H9 (cell line): ENCODE data around the gene MPP7. TPM values are rescaled to one million over a fixed set of nuclear protein-coding genes. Genes with fewer than 3 reads are reported as not detected.
"Not testable (repeated sequence)": the region's sequence is repeated elsewhere in the genome, so short reads cannot be mapped to it uniquely, and the experiment has no call there.

Experiments used
- DNase-seq: peaks from one replicate; pipeline ENCODE4 v3.0.0-alpha.2; 2017
- H2AFZ ChIP-seq: one replicate; pipeline ENCODE4 v1.6.1; 2013; ENCODE audit warnings: mild to moderate bottlenecking, low read length, control low read depth, moderate library complexity
- H2AK5ac ChIP-seq: 2 replicates; pipeline ENCODE4 v1.6.1; 2013; ENCODE audit warnings: low read length, control low read depth, mixed read lengths; ENCODE audit not compliant: insufficient read length
- H2BK120ac ChIP-seq: one replicate; pipeline ENCODE4 v1.6.1; 2013; ENCODE audit warnings: low read depth, mild to moderate bottlenecking, low read length, control low read depth, inconsistent platforms; ENCODE audit not compliant: poor library complexity, severe bottlenecking
- H2BK12ac ChIP-seq: 2 replicates; pipeline ENCODE4 v1.6.1; 2013; ENCODE audit warnings: low read length, control low read depth, mixed read lengths, low read depth; ENCODE audit not compliant: insufficient read length
- H2BK15ac ChIP-seq: 2 replicates; pipeline ENCODE4 v1.6.1; 2013; ENCODE audit warnings: low read depth, low read length, control low read depth
- H2BK20ac ChIP-seq: one replicate; pipeline ENCODE4 v1.6.1; 2013; ENCODE audit warnings: low read depth, mild to moderate bottlenecking, low read length, control low read depth, inconsistent platforms; ENCODE audit not compliant: poor library complexity, severe bottlenecking
- H2BK5ac ChIP-seq: 2 replicates; pipeline ENCODE4 v1.6.1; 2013; ENCODE audit warnings: low read length, control low read depth, mixed read lengths; ENCODE audit not compliant: insufficient read length
- H3K14ac ChIP-seq: 2 replicates; pipeline ENCODE4 v1.6.1; 2013; ENCODE audit warnings: low read length, control low read depth; ENCODE audit not compliant: insufficient read depth
- H3K18ac ChIP-seq: 2 replicates; pipeline ENCODE4 v1.6.1; 2013; ENCODE audit warnings: low read depth, mild to moderate bottlenecking, mixed read lengths, low read length, control low read depth; ENCODE audit not compliant: insufficient read length
- H3K23ac ChIP-seq: 2 replicates; pipeline ENCODE4 v1.6.1; 2013; ENCODE audit warnings: low read length, control low read depth, mixed read lengths, low read depth; ENCODE audit not compliant: insufficient read length
- H3K23me2 ChIP-seq: 2 replicates; pipeline ENCODE4 v1.6.1; 2013; ENCODE audit warnings: low read depth, mild to moderate bottlenecking, mixed read lengths, low read length, control low read depth; ENCODE audit not compliant: insufficient read length, poor library complexity, severe bottlenecking
- H3K27ac ChIP-seq: 2 replicates; pipeline ENCODE4 v1.5.1; 2013; ENCODE audit warnings: low read length, control low read depth, mixed read lengths, low read depth; ENCODE audit not compliant: insufficient read length
- H3K27me3 ChIP-seq: 2 replicates; pipeline ENCODE4 v1.6.1; 2013; ENCODE audit warnings: low read length, control low read depth, inconsistent platforms; ENCODE audit not compliant: insufficient read depth
- H3K4ac ChIP-seq: 2 replicates; pipeline ENCODE4 v1.6.1; 2013; ENCODE audit warnings: low read depth, mild to moderate bottlenecking, control low read depth, inconsistent platforms, low read length, moderate library complexity
- H3K4me1 ChIP-seq: 2 replicates; pipeline ENCODE4 v1.6.1; 2013; ENCODE audit warnings: low read length, control low read depth, inconsistent platforms; ENCODE audit not compliant: insufficient read depth
- H3K4me2 ChIP-seq: 2 replicates; pipeline ENCODE4 v1.6.1; 2013; ENCODE audit warnings: low read length, control low read depth, mixed read lengths; ENCODE audit not compliant: insufficient read length, insufficient read depth
- H3K56ac ChIP-seq: 2 replicates; pipeline ENCODE4 v1.6.1; 2013; ENCODE audit warnings: low read depth, mild to moderate bottlenecking, mixed read lengths, low read length, control low read depth; ENCODE audit not compliant: insufficient read length
- H3K79me1 ChIP-seq: 2 replicates; pipeline ENCODE4 v1.6.1; 2013; ENCODE audit warnings: low read depth, mild to moderate bottlenecking, moderate library complexity, low read length, control low read depth, inconsistent platforms; ENCODE audit not compliant: insufficient read depth, poor library complexity, severe bottlenecking
- H3K79me2 ChIP-seq: 2 replicates; pipeline ENCODE4 v1.6.1; 2013; ENCODE audit warnings: low read length, control low read depth, inconsistent platforms; ENCODE audit not compliant: insufficient read depth
- H3K9ac ChIP-seq: 2 replicates; pipeline ENCODE4 v1.6.1; 2013; ENCODE audit warnings: low read length, control low read depth, mixed read lengths; ENCODE audit not compliant: insufficient read length; ENCODE audit errors: extremely low read depth
- H3K9me3 ChIP-seq: one replicate; pipeline ENCODE4 v1.6.1; 2013; ENCODE audit warnings: low read depth, low read length, inconsistent platforms; ENCODE audit not compliant: control insufficient read depth
- H3T11ph ChIP-seq: one replicate; pipeline ENCODE4 v1.6.1; 2013; ENCODE audit warnings: mild to moderate bottlenecking, low read length, control low read depth, inconsistent platforms
- H4K20me1 ChIP-seq: one replicate; pipeline ENCODE4 v1.6.1; 2013; ENCODE audit not compliant: control insufficient read depth, insufficient read length, insufficient read depth
- H4K5ac ChIP-seq: 2 replicates; pipeline ENCODE4 v1.6.1; 2013; ENCODE audit warnings: low read depth, mild to moderate bottlenecking, mixed read lengths, low read length, control low read depth; ENCODE audit not compliant: insufficient read length
- H4K8ac ChIP-seq: replicated peaks from 2 replicates; pipeline ENCODE4 v1.6.1; 2013; ENCODE audit warnings: low read length, control low read depth, mixed read lengths, low read depth; ENCODE audit not compliant: insufficient read length
- H4K91ac ChIP-seq: 2 replicates; pipeline ENCODE4 v1.6.1; 2013; ENCODE audit warnings: low read depth, mild to moderate bottlenecking, moderate library complexity, mixed read lengths, low read length, control low read depth; ENCODE audit not compliant: insufficient read length
- H3K27ac Mint-ChIP-seq, 3 experiments: 2 replicates in 2 of 3; 3 replicates in 1 of 3; pipeline ENCODE4 v1.8.0; 2020 to 2021; ENCODE audit warnings: mixed read lengths in 3 of 3, mild to moderate bottlenecking in 1 of 3, moderate library complexity in 1 of 3
- H3K27me3 Mint-ChIP-seq: 2 replicates; pipeline ENCODE4 v1.8.0; 2021; ENCODE audit warnings: low read depth, mild to moderate bottlenecking, moderate library complexity, mixed read lengths
- H3K36me3 Mint-ChIP-seq, 3 experiments: 2 replicates in 2 of 3; 3 replicates in 1 of 3; pipeline ENCODE4 v1.8.0; 2020 to 2021; ENCODE audit warnings: low read depth in 3 of 3, mixed read lengths in 3 of 3; ENCODE audit not compliant: insufficient read depth in 1 of 3
- H3K4me1 Mint-ChIP-seq, 2 experiments: 2 replicates each; pipeline ENCODE4 v1.8.0; 2020; ENCODE audit warnings: mixed read lengths in 2 of 2
- H3K4me3 Mint-ChIP-seq, 2 experiments: 2 replicates in 1 of 2; 3 replicates in 1 of 2; pipeline ENCODE4 v1.8.0; 2020 to 2021; ENCODE audit warnings: mild to moderate bottlenecking in 2 of 2, mixed read lengths in 2 of 2, moderate library complexity in 1 of 2
- H3K9me3 Mint-ChIP-seq, 2 experiments: 2 replicates in 1 of 2; 3 replicates in 1 of 2; pipeline ENCODE4 v1.8.0; 2020; ENCODE audit warnings: mild to moderate bottlenecking in 2 of 2, mixed read lengths in 2 of 2, moderate library complexity in 1 of 2
- WGBS: extraction: QIAGEN DNeasy Blood & Tissue Kit; methylation state at CpG from one replicate; pipeline ENCODE4 v1.1.7; 2013; ENCODE audit warnings: missing lambda C conversion rate, low lambda C conversion rate, mixed read lengths; ENCODE audit not compliant: insufficient read length; ENCODE audit errors: extremely low coverage; 5-methylcytosine and 5-hydroxymethylcytosine counted together
- total RNA-seq: library from RNA; stranded (reverse); gene quantifications from 2 replicates; pipeline ENCODE4 v1.2.1, GENCODE V29; 2021
- TF ChIP-seq, protein P1 (sequence below): fragments of 200-600 bp; sonication (generic); conservative IDR thresholded peaks from 3 replicates; pipeline ENCODE4 v1.8.0; 2021; ENCODE audit warnings: antibody characterized with exemption, mild to moderate bottlenecking

Gene MPP7
- total RNA-seq, 1 experiment from 2014 or later: 6.9 TPM

- H3K36me3 Mint-ChIP-seq: no peaks in the 10 kb centered on the region
- Histone ChIP-seq H3K23me2 (no peaks in the 10 kb centered on the region), H3K79me2 (no peaks in the 10 kb centered on the region), H3T11ph (no peak overlapping the region), H3K23ac (no peak overlapping the region), H2BK15ac (no peak overlapping the region), H3K79me1 (no peaks in the 10 kb centered on the region), H3K56ac (no peak overlapping the region), H2AK5ac (no peak overlapping the region), H4K20me1 (no peaks in the 10 kb centered on the region), H3K14ac (no peak overlapping the region), H3K4me2 (no peak overlapping the region), H4K8ac (no peak overlapping the region), H4K5ac (no peak overlapping the region), H3K27me3 (no peaks in the 10 kb centered on the region), H2BK5ac (no peak overlapping the region), H3K27ac (no peak overlapping the region), H2AFZ (no peak overlapping the region), H3K18ac (no peak overlapping the region), H3K4ac (no peak overlapping the region), H2BK20ac (no peak overlapping the region), H2BK12ac (no peak overlapping the region), H3K9me3 (no peaks in the 10 kb centered on the region), H4K91ac (no peak overlapping the region), H3K4me1 (no peaks in the 10 kb centered on the region), H3K9ac (no peak overlapping the region), H2BK120ac (no peak overlapping the region)
- H3K9me3 Mint-ChIP-seq: no peaks in the 10 kb centered on the region
- no peak overlapping the region for H3K4me3 Mint-ChIP-seq
- no peak for DNase-seq
- no CpG with 5 or more reads among the region's 3 CpGs for WGBS
- peaks cover 2% of the 10 kb centered on the region for H3K27me3 Mint-ChIP-seq
- no peak overlapping the region for H3K27ac Mint-ChIP-seq
- no peaks in the 10 kb centered on the region for H3K4me1 Mint-ChIP-seq
- TF ChIP-seq, protein P1, sequence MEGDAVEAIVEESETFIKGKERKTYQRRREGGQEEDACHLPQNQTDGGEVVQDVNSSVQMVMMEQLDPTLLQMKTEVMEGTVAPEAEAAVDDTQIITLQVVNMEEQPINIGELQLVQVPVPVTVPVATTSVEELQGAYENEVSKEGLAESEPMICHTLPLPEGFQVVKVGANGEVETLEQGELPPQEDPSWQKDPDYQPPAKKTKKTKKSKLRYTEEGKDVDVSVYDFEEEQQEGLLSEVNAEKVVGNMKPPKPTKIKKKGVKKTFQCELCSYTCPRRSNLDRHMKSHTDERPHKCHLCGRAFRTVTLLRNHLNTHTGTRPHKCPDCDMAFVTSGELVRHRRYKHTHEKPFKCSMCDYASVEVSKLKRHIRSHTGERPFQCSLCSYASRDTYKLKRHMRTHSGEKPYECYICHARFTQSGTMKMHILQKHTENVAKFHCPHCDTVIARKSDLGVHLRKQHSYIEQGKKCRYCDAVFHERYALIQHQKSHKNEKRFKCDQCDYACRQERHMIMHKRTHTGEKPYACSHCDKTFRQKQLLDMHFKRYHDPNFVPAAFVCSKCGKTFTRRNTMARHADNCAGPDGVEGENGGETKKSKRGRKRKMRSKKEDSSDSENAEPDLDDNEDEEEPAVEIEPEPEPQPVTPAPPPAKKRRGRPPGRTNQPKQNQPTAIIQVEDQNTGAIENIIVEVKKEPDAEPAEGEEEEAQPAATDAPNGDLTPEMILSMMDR: no peak
These were observed 17.2 kb upstream of the MPP7 start for GRCh38 chr10:28320090-28320489.

- H3K9ac ChIP-seq, H3K23me2 ChIP-seq, H3K4me1 ChIP-seq, H4K5ac ChIP-seq, H3K79me1 ChIP-seq, H2BK120ac ChIP-seq, H2BK5ac ChIP-seq, H3K9me3 ChIP-seq, H3K4me2 ChIP-seq, H2AFZ ChIP-seq, H2BK15ac ChIP-seq, H2AK5ac ChIP-seq, H3K18ac ChIP-seq, H2BK12ac ChIP-seq, H2BK20ac ChIP-seq, H3K4me1 Mint-ChIP-seq, H3K14ac ChIP-seq, H3K27me3 Mint-ChIP-seq, H3K36me3 Mint-ChIP-seq, H3K27ac Mint-ChIP-seq, H3K23ac ChIP-seq, H3K56ac ChIP-seq, H3K9me3 Mint-ChIP-seq, H4K8ac ChIP-seq, H3K27ac ChIP-seq, H3T11ph ChIP-seq, H4K91ac ChIP-seq, DNase-seq, H3K79me2 ChIP-seq, H4K20me1 ChIP-seq, H3K4ac ChIP-seq, H3K27me3 ChIP-seq, H3K4me3 Mint-ChIP-seq: not testable (repeated sequence)
These were observed 16.2 kb upstream of the MPP7 start for GRCh38 chr10:28319061-28319460.
